Endodermal cell (in vitro differentiated cells): ENCODE results near the gene TBC1D21. TPM values are rescaled to one million over a fixed set of nuclear protein-coding genes. Genes with fewer than 3 reads are reported as not detected.

Experiments
- DNase-seq: peaks from one replicate; pipeline ENCODE4 v3.0.0-alpha.2; 2017
- H3K27ac ChIP-seq: 2 replicates; pipeline ENCODE4 v1.5.1; 2013; ENCODE audit warnings: mild to moderate bottlenecking, low read depth, low read length, moderate library complexity
- H3K27me3 ChIP-seq: 2 replicates; pipeline ENCODE4 v1.6.1; 2013; ENCODE audit warnings: mild to moderate bottlenecking, low read length, moderate library complexity; ENCODE audit not compliant: insufficient read depth, control insufficient read depth, poor library complexity, severe bottlenecking
- H3K36me3 ChIP-seq: 2 replicates; pipeline ENCODE4 v1.7.0; 2013; ENCODE audit warnings: mild to moderate bottlenecking, low read length, moderate library complexity; ENCODE audit not compliant: control insufficient read depth, insufficient read depth
- H3K4me1 ChIP-seq: one replicate; pipeline ENCODE4 v1.7.0; 2013; ENCODE audit warnings: low read length; ENCODE audit not compliant: control insufficient read depth, insufficient read depth
- H3K4me3 ChIP-seq: 2 replicates; pipeline ENCODE4 v1.5.1; 2013; ENCODE audit warnings: mild to moderate bottlenecking, low read length, moderate library complexity
- H3K9ac ChIP-seq: 2 replicates; pipeline ENCODE4 v1.6.1; 2013; ENCODE audit warnings: mild to moderate bottlenecking, low read length, moderate library complexity; ENCODE audit not compliant: poor library complexity, severe bottlenecking; ENCODE audit errors: extremely low read depth
- H3K9me3 ChIP-seq: 2 replicates; pipeline ENCODE4 v1.6.1; 2013; ENCODE audit warnings: mild to moderate bottlenecking, low read length, moderate library complexity; ENCODE audit not compliant: control insufficient read depth
- H3K27ac Mint-ChIP-seq: 2 replicates; pipeline ENCODE4 v1.8.0; 2020; ENCODE audit warnings: mixed read lengths
- H3K27me3 Mint-ChIP-seq: 2 replicates; pipeline ENCODE4 v1.8.0; 2021; ENCODE audit warnings: mild to moderate bottlenecking, mixed read lengths; ENCODE audit not compliant: insufficient read depth
- H3K36me3 Mint-ChIP-seq: 2 replicates; pipeline ENCODE4 v1.8.0; 2020; ENCODE audit warnings: low read depth, mixed read lengths
- H3K4me1 Mint-ChIP-seq: 2 replicates; pipeline ENCODE4 v1.8.0; 2020; ENCODE audit warnings: mixed read lengths
- H3K4me3 Mint-ChIP-seq: 2 replicates; pipeline ENCODE4 v1.8.0; 2020; ENCODE audit warnings: mild to moderate bottlenecking, moderate library complexity, mixed read lengths
- H3K9me3 Mint-ChIP-seq: 2 replicates; pipeline ENCODE4 v1.8.0; 2020; ENCODE audit warnings: mild to moderate bottlenecking, mixed read lengths
- WGBS, 2 experiments: methylation state at CpG; one replicate each; pipeline versions ENCODE4 v1.1.5 to v1.1.7; 2013; ENCODE audit warnings: missing lambda C conversion rate in 2 of 2, mixed read lengths in 1 of 2; ENCODE audit not compliant: insufficient coverage in 1 of 2, insufficient read length in 1 of 2; 5-methylcytosine and 5-hydroxymethylcytosine counted together
- total RNA-seq, 2 donors: library from RNA; stranded (reverse); fragmentation: NEBNext Ultra II Directional in 1 of 2; extraction: Animal tissue kit (Norgen Biotek cat#: 25700) in 1 of 2; gene quantifications; 2 replicates in 1 of 2; 3 replicates in 1 of 2; pipeline ENCODE4 v1.2.1, GENCODE V29; 2021
- TF ChIP-seq, protein P1 (sequence below): fragments of 200-600 bp; sonication (generic); conservative IDR thresholded peaks from 2 replicates; pipeline ENCODE4 v1.5.0; 2021; ENCODE audit warnings: antibody characterized with exemption, mild to moderate bottlenecking

Gene TBC1D21
- total RNA-seq, 2 donors from 2014 or later = not detected

DNA sequence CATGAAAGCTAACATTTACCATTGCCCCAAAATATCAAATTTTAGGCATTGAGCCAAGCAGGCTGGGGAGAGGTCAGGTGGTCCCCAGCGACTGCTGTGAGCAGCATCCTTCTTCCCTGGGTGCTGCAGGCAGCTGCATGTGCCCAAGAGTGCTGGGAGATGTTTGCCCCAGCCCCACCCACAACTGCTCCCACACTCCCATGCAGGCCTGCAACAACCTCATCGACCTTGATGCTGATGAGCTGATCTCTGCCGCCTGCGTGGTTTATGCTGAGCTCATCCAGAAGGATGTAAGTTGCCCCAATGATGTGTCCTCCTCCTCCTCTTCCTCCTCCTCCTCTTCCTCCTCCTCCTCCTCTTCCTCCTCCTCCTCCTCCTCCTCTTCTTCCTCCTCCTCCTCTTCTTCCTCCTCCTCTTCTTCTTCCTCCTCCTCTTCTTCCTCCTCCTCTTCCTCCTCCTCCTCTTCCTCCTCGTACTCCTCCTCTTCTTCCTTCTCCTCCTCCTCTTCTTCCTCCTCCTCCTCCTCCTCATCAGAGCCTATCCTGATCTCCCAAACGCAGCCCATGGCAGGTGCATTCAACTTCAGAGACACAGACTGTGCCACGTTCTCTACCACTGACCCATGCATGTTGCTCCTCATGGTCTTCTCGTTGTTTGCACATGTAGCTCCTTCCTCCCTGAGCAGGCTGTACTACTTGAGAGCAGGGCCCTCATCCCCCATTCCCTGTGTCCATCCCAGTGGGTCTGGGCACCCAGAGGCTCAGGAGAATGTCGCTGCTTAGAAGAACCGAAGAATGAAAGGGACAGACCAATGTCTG is 15.1 kb downstream of the TBC1D21 start:
- H3K36me3 Mint-ChIP-seq = no peaks in the 10 kb centered on the region
- TF ChIP-seq, protein P1, sequence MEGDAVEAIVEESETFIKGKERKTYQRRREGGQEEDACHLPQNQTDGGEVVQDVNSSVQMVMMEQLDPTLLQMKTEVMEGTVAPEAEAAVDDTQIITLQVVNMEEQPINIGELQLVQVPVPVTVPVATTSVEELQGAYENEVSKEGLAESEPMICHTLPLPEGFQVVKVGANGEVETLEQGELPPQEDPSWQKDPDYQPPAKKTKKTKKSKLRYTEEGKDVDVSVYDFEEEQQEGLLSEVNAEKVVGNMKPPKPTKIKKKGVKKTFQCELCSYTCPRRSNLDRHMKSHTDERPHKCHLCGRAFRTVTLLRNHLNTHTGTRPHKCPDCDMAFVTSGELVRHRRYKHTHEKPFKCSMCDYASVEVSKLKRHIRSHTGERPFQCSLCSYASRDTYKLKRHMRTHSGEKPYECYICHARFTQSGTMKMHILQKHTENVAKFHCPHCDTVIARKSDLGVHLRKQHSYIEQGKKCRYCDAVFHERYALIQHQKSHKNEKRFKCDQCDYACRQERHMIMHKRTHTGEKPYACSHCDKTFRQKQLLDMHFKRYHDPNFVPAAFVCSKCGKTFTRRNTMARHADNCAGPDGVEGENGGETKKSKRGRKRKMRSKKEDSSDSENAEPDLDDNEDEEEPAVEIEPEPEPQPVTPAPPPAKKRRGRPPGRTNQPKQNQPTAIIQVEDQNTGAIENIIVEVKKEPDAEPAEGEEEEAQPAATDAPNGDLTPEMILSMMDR = no peak
- WGBS, 2 experiments = 85% methylated on average over 8 to 10 of the region's 10 CpGs

DNA sequence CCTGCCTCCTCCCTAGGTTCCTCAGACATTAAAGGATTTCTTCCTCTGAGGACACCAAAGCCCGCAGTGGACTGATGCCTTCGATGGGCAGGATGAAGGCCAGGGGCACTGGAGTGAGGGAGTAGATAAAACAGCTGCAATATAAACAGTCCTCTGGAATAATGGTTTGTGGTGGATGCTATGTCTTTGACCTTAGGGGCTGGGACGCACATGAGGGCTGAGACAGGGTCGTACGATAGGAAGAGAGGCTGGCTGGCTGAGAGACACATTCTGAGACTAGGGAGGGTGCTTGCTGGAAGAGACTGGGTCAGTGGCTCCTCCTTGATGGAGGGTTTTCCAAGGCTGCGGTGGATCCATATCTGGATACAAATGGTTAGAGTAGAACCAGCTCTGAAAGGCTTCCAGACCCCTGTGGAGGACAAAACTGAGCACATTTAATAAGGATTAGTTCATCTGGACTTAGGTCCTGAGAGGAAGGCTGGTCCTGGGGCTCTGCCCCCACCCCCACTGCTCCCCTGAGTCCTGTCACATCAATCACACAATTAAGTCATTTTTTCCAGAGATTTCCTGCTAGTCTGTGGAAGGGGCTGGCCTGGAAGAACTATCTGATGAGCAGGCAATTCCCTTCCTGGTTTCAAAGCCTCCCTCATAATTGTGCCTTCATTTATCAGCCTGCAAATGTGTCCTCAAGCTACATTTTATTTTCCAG is 15.8 kb downstream of the TBC1D21 start:
- H3K36me3 ChIP-seq = no peaks in the 10 kb centered on the region
- no peak for DNase-seq
- TF ChIP-seq, protein P1 = no peak
- no peak overlapping the region for H3K4me3 ChIP-seq
- H3K27ac ChIP-seq = no peak overlapping the region
- H3K9me3 Mint-ChIP-seq = peaks cover 10% of the 10 kb centered on the region
- H3K4me3 Mint-ChIP-seq = no peak overlapping the region
- H3K4me1 ChIP-seq = no peaks in the 10 kb centered on the region
- peaks cover 26% of the 10 kb centered on the region for H3K27me3 ChIP-seq
- no peak overlapping the region for H3K27ac Mint-ChIP-seq
- no peak overlapping the region for H3K9ac ChIP-seq
- H3K9me3 ChIP-seq = no peaks in the 10 kb centered on the region
- WGBS, 2 experiments = 87 to 93% methylated on average over 4 to 6 of the region's 6 CpGs
- H3K27me3 Mint-ChIP-seq = peaks cover 28% of the 10 kb centered on the region
- no peaks in the 10 kb centered on the region for H3K4me1 Mint-ChIP-seq
- no peaks in the 10 kb centered on the region for H3K36me3 Mint-ChIP-seq

More for the DNA sequence above, 15.1 kb downstream of the TBC1D21 start:
- peaks cover 31% of the 10 kb centered on the region for H3K27me3 Mint-ChIP-seq
- peak; percentile 17 for DNase-seq
- H3K27me3 ChIP-seq = peaks cover 33% of the 10 kb centered on the region
- H3K36me3 ChIP-seq = no peaks in the 10 kb centered on the region
- H3K27ac ChIP-seq = no peak overlapping the region
- H3K9me3 Mint-ChIP-seq = peaks cover 10% of the 10 kb centered on the region
- no peak overlapping the region for H3K9ac ChIP-seq
- H3K4me1 ChIP-seq = no peaks in the 10 kb centered on the region
- no peaks in the 10 kb centered on the region for H3K9me3 ChIP-seq
- H3K4me3 ChIP-seq = no peak overlapping the region
- no peak overlapping the region for H3K4me3 Mint-ChIP-seq
- H3K4me1 Mint-ChIP-seq = no peaks in the 10 kb centered on the region
- no peak overlapping the region for H3K27ac Mint-ChIP-seq

DNA sequence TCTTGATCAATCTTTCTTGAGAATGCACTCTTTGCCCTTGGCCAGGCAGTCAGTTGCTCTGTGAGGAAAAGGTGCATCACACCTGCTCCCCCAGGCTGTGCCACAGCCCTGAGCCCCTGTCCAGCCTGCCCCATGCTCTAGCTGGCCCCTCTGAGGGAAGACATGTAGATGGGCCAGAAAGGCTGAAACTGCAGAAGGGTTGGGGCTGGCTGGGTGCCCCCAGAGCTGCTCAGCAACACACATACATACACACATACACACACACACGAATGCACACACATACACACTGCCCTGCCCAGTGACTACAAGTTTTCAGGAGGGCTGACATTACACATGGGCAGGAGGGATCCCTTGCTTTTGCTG is 16.4 kb downstream of the TBC1D21 start:
- no peaks in the 10 kb centered on the region for H3K4me1 Mint-ChIP-seq
- TF ChIP-seq, protein P1 = no peak
- Histone ChIP-seq H3K9ac (no peak overlapping the region), H3K27ac (no peak overlapping the region), H3K27me3 (peaks cover 26% of the 10 kb centered on the region), H3K4me3 (no peak overlapping the region), H3K4me1 (no peaks in the 10 kb centered on the region), H3K9me3 (no peaks in the 10 kb centered on the region), H3K36me3 (no peaks in the 10 kb centered on the region)
- H3K4me3 Mint-ChIP-seq = no peak overlapping the region
- peaks cover 31% of the 10 kb centered on the region for H3K27me3 Mint-ChIP-seq
- no peak for DNase-seq
- WGBS, 2 experiments = 71% methylated on average over 1 of the region's 1 CpG; no CpG with 5 or more reads in 1 of the 2 experiments
- no peak overlapping the region for H3K27ac Mint-ChIP-seq
- peaks cover 10% of the 10 kb centered on the region for H3K9me3 Mint-ChIP-seq
- H3K36me3 Mint-ChIP-seq = no peaks in the 10 kb centered on the region
